22Rv1 (cell line): ENCODE measurements around the gene ZG16.

Experiments
- H3K27ac ChIP-seq: fragments of 450-650 bp; 2 replicates; pipeline ENCODE4 v1.5.1; 2017
- ZFX ChIP-seq: fragments of 450-650 bp; IDR thresholded peaks from 2 replicates; pipeline ENCODE4 v1.6.1; 2017; ENCODE audit warnings: antibody characterized with exemption, borderline replicate concordance
- TF ChIP-seq, protein P1 (sequence below): fragments of 450-650 bp; IDR thresholded peaks from 2 replicates; pipeline ENCODE4 v1.5.1; 2017; ENCODE audit warnings: mild to moderate bottlenecking

The ZG16 gene

DNA sequence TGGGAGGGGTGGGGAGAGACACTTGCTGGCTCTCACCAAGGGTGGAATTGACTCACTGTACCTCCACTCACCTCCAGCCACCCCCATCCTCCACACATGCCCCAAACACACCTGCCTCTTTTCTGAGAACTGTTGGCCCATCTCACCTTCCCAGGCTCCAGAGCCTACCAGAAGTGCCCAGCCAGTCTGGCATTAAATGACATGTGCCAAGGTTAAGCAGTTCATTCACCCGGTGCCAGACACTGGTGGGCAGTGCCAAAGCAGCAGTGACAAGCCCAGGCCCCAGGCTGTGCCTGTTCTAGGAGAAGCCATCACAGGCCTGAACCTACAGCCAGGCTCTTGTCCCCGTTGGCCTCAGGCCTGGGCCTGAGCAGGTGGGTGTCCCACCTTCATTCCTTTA, 53.4 kb downstream of the ZG16 start:
- H3K27ac ChIP-seq: peak overlapping the region; percentile 95
- TF ChIP-seq, protein P1, sequence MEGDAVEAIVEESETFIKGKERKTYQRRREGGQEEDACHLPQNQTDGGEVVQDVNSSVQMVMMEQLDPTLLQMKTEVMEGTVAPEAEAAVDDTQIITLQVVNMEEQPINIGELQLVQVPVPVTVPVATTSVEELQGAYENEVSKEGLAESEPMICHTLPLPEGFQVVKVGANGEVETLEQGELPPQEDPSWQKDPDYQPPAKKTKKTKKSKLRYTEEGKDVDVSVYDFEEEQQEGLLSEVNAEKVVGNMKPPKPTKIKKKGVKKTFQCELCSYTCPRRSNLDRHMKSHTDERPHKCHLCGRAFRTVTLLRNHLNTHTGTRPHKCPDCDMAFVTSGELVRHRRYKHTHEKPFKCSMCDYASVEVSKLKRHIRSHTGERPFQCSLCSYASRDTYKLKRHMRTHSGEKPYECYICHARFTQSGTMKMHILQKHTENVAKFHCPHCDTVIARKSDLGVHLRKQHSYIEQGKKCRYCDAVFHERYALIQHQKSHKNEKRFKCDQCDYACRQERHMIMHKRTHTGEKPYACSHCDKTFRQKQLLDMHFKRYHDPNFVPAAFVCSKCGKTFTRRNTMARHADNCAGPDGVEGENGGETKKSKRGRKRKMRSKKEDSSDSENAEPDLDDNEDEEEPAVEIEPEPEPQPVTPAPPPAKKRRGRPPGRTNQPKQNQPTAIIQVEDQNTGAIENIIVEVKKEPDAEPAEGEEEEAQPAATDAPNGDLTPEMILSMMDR: no peak
- no peak for TF ChIP-seq ZFX
